Umbilical cord (tissue), 2 donors: ENCODE measurements around the gene TRIP6. TPM values are rescaled to one million over a fixed set of nuclear protein-coding genes. Genes with fewer than 3 reads are reported as not detected.
"Not testable (repeated sequence)": the region's sequence is repeated elsewhere in the genome, so short reads cannot be mapped to it uniquely, and the experiment has no call there.

ENCODE experiments used
- DNase-seq: peaks from one replicate; pipeline ENCODE4 v3.0.0-alpha.2; 2015; ENCODE audit warnings: low spot score
- total RNA-seq: library from RNA; depleted of rRNA; stranded (reverse); fragments of >200 nt; gene quantifications from one replicate; pipeline ENCODE4 v1.2.3, GENCODE V29; 2014; ENCODE audit warnings: low replicate concordance; ENCODE audit not compliant: insufficient read depth

TRIP6 gene
- total RNA-seq, 1 donor from 2014 or later: 45.5 TPM

DNA sequence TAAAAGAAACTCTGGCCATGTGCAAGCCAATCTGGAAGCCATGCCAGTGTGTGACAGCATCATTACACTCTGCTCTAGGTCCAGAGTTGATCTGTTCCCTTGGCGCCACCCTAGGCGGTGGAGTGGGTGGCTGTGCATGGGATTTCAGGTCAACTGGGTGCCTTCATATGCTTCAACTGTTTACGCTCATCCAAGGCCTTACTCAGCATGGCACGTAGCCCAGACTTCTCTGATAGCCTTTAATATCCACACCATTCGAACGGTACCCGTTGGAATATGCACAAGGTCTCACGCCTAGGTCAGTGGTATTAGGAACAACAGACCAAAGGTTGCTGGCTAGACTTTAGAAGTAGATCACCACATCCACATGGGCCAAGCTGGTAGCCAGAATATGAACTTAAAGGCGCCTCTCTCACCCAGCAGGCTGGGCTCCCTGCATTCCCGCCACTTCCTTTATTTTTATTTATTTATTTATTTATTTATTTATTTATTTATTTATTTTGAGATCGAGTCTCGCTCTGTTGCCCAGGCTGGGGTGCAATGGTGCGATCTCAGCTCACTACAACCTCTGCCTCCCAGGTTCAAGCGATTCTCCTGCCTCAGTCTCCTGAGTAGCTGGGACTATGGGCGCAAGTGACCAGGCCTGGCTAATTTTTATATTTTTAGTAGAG is 47.2 kb downstream of the TRIP6 start:
- no peak for DNase-seq

DNA sequence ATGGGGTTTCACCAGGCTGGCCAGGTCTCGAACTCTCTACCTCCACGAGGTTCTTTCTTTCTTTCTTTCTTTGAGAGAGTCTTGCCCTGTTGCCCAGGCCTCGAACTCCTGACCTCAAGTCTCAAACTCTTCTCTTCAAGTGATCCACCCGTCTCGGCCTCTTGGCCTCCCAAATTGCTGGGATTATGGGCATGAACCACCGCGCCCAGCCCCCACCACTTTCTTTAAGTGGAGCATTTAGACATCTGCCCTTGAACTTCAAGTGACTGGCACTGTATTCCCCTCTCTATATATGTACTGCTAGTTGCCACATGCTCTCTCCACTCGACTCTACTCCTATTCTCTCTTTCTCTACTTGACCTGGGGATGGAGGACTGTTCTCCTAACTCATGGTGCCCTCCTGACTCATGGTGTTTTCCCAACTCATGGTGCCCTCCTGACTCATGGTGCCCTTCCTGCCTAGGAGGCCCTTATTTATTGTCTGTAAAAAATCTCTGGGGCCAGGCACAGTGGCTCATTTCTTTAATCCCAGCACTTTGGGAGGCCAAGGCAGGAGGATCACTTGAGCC is 47.8 kb downstream of the TRIP6 start:
- DNase-seq: no peak

DNA sequence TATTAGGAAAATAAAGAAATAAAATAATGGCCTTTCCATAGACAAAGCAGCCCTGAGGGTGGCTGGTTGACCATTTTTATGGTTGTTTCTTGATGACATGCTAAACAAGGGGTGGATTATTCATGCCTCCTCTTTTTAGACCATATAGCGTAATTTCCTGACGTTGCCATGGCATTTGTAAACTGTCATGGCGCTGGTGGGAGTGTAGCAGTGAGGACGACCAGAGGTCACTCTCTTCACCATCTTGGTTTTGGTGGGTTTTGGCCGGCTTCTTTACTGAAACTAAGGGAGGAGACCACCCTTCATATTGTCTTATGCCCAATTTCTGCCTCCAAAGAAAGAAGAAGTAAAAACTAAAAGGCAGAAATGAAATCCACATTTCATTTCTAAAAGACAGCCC is 52.1 kb downstream of the TRIP6 start:
- not testable (repeated sequence) for DNase-seq

DNA sequence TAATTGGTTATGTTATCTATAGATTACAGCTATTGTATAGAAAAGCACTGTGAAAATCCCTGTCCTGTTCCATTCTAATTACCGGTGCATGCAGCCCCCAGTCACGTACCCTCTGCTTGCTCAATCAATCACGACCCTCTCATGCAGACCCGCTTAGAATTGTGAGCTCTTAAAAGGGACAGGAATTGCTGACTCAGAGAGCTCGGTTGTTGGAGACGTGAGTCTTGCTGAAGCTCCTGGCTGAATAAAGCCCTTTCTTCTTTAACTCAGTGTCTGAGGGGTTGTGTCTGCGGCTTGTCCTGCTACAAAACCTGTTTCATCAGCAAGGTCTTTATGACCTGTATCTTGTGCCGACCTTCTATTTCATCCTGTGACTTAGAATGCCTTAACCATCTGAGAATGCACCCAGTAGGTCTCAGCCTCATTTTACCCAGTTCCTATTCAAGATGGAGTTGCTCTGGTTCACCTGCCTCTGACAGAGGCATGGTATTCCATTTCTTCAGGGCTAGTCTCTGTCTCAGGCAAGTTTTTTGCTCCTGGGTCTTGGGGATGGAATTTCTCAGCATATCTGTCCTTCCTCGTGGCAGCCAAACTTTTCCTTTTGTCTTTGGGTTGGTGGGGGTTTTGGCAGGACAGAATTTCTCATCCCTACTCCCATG is 52.7 kb downstream of the TRIP6 start:
- DNase-seq: not testable (repeated sequence)

DNA sequence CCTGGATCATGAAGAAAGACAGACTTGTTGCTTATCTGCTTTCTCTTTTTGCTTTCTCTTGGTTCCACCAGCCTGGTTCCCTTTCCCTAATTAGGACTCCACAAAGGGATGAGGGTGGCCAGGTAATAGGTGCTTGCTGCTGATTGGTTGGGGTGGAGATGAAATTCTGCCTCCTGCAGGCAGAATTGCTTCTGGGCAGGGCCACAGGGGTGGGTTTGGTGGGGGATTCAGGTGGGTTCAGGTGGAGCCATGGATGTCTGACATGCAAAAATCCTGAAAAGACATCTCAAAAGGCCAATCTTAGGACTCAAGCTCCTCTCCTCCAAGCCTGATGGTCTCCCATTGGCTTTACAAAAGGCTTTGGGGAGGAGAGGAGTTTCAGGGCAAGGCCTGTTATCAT is 53.9 kb downstream of the TRIP6 start:
- no peak for DNase-seq

Other genes with a start within 250 kb of the TRIP6 start
- 2.4 TPM for gene TFR2, start 225.8 kb upstream of the TRIP6 start, total RNA-seq
- gene ACTL6B, start 210.9 kb upstream of the TRIP6 start, total RNA-seq: not detected
- gene GNB2, start 193.6 kb upstream of the TRIP6 start, total RNA-seq: 60.9 TPM
- 14.9 TPM for gene GIGYF1, start 173.1 kb upstream of the TRIP6 start, total RNA-seq
- gene POP7, start 161.3 kb upstream of the TRIP6 start, total RNA-seq: 20.7 TPM
- gene EPO, start 146.9 kb upstream of the TRIP6 start, total RNA-seq: not detected
- gene ZAN, start 133.8 kb upstream of the TRIP6 start, total RNA-seq: not detected
- gene EPHB4, start 39.9 kb upstream of the TRIP6 start, total RNA-seq: 97.3 TPM
- gene SLC12A9, start 14.7 kb upstream of the TRIP6 start, total RNA-seq: 20.7 TPM
- 15.6 TPM for gene SRRT, start 7.7 kb downstream of the TRIP6 start, total RNA-seq
- gene UFSP1, start 22.3 kb downstream of the TRIP6 start, total RNA-seq: 3.1 TPM
- not detected for gene ACHE, start 28.5 kb downstream of the TRIP6 start, total RNA-seq
- gene MUC3A, start 82.1 kb downstream of the TRIP6 start, total RNA-seq: 2.2 TPM
- gene MUC12, start 102.2 kb downstream of the TRIP6 start, total RNA-seq: 2.9 TPM
- 1.7 TPM for gene MUC17, start 152.7 kb downstream of the TRIP6 start, total RNA-seq
- 22.4 TPM for gene TRIM56, start 218.1 kb downstream of the TRIP6 start, total RNA-seq